ENCODE data around the gene NDUFAF2. TPM values are rescaled to one million over a fixed set of nuclear protein-coding genes. Genes with fewer than 3 reads are reported as not detected.

The NDUFAF2 gene
- total RNA-seq, 1 donor from 2014 or later: 46.0 TPM

DNA sequence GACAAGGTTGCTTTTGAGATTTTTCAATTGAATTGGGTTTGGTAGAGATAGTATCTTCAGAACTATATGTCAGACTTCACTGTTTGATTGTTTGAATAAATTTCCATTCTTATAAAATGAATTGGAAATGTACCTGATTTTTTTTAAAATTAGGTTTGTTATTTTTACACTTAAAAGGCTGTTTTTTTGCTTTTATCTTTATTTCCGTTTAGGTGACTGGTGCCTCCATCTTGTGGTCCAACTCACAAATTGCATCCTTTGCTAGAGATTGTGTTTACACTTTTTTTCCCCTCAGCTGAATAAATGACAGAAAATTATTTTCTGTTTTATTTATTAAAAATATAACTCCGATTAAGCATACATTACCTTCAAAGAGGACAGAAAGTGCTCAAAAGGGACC, 15.6 kb downstream of the NDUFAF2 start:
- H3K9ac ChIP-seq (ENCODE audit: low read length): no peak overlapping the region
- no peaks in the 10 kb centered on the region for H3K9me3 ChIP-seq (ENCODE audit: insufficient read depth, low read depth, low read length)
- no peaks in the 10 kb centered on the region for H3K36me3 ChIP-seq (ENCODE audit: insufficient read depth, low read length)
- peaks cover 16% of the 10 kb centered on the region for H4K20me1 ChIP-seq (ENCODE audit: insufficient read depth, low read length)
- H3K4me3 ChIP-seq (ENCODE audit: insufficient read depth, low read depth, low read length): no peak overlapping the region
- peaks cover 2% of the 10 kb centered on the region for H3K36me3 Mint-ChIP-seq (ENCODE audit: low read depth, unreplicated experiment)
- no peak overlapping the region for H3K4me3 Mint-ChIP-seq (ENCODE audit: unreplicated experiment)
- H3K4me2 ChIP-seq (ENCODE audit: low read length): no peak overlapping the region
- H2AFZ ChIP-seq (ENCODE audit: low read depth, low read length): no peak overlapping the region
- H3K27ac ChIP-seq (ENCODE audit: low read depth, low read length): no peak overlapping the region
- no peaks in the 10 kb centered on the region for H3K4me1 ChIP-seq (ENCODE audit: insufficient read depth, low read length)
- peaks cover 2% of the 10 kb centered on the region for H3K9me3 Mint-ChIP-seq (ENCODE audit: unreplicated experiment)
- H3K4me1 Mint-ChIP-seq (ENCODE audit: low read depth, unreplicated experiment): no peaks in the 10 kb centered on the region
- H3K79me2 ChIP-seq (ENCODE audit: insufficient read depth, low read length): peaks cover 43% of the 10 kb centered on the region
- H3K27ac Mint-ChIP-seq (ENCODE audit: unreplicated experiment): no peak overlapping the region
- no peaks in the 10 kb centered on the region for H3K27me3 ChIP-seq (ENCODE audit: insufficient read depth, low read length)
- no peak for DNase-seq (ENCODE audit: low read depth)
- FAIRE-seq: no peak
- TF ChIP-seq, protein P1, sequence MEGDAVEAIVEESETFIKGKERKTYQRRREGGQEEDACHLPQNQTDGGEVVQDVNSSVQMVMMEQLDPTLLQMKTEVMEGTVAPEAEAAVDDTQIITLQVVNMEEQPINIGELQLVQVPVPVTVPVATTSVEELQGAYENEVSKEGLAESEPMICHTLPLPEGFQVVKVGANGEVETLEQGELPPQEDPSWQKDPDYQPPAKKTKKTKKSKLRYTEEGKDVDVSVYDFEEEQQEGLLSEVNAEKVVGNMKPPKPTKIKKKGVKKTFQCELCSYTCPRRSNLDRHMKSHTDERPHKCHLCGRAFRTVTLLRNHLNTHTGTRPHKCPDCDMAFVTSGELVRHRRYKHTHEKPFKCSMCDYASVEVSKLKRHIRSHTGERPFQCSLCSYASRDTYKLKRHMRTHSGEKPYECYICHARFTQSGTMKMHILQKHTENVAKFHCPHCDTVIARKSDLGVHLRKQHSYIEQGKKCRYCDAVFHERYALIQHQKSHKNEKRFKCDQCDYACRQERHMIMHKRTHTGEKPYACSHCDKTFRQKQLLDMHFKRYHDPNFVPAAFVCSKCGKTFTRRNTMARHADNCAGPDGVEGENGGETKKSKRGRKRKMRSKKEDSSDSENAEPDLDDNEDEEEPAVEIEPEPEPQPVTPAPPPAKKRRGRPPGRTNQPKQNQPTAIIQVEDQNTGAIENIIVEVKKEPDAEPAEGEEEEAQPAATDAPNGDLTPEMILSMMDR (IDR thresholded peaks at IDR 0.05; ENCODE audit: insufficient read depth, low read depth, low read length): peak; percentile 54
- TF ChIP-seq EZH2 (IDR thresholded peaks at IDR 0.05; ENCODE audit: insufficient read depth, low read length): no peak
- H3K27me3 Mint-ChIP-seq (ENCODE audit: low read depth, unreplicated experiment): no peaks in the 10 kb centered on the region

DNA sequence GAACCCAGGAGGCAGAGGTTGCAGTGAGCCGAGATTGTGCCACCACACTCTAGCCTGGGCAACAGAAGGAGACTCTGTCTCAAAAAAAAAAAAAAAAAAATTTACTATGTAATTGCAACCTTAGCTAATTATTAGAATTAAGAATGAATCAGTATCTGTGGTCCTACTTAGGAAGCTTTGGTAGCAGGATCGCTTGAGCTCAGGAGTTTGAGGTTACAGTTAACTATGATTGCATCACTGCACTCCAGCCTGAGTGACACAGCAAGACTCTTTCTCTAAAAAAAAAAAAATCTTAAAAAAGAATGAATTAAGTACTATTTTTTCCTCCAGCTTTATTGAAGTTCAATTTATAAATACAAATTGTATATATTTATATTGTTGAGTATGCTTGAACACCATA, 16.7 kb downstream of the NDUFAF2 start:
- peaks cover 2% of the 10 kb centered on the region for H3K9me3 Mint-ChIP-seq (ENCODE audit: unreplicated experiment)
- H3K36me3 Mint-ChIP-seq (ENCODE audit: low read depth, unreplicated experiment): peaks cover 2% of the 10 kb centered on the region
- peak; percentile 39 for DNase-seq (ENCODE audit: low read depth)

DNA sequence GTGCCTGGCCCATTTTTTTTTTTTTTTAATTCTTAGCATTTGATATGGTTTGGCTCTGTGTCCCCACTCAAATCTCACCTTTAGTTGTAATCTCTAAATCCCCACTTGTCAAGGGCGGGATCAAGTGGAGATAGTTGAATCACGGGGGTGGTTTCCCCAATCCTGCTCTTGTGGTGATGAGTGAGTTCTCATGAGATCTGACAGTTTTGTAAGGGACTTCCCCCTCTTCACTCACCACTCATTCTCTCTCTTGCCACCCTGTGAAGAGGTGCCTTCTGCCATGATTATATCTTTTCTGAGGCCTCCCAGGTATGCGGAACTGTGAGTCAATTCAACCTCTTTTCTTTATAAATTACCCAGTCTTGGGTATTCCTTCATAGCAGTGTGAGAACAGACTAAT, 27.2 kb downstream of the NDUFAF2 start:
- Histone ChIP-seq H3K4me2 (ENCODE audit: low read length) (no peak overlapping the region), H3K27me3 (ENCODE audit: insufficient read depth, low read length) (no peaks in the 10 kb centered on the region), H3K4me3 (ENCODE audit: insufficient read depth, low read depth, low read length) (no peak overlapping the region), H2AFZ (ENCODE audit: low read depth, low read length) (no peak overlapping the region), H4K20me1 (ENCODE audit: insufficient read depth, low read length) (peaks cover 20% of the 10 kb centered on the region), H3K9ac (ENCODE audit: low read length) (no peak overlapping the region), H3K9me3 (ENCODE audit: insufficient read depth, low read depth, low read length) (no peaks in the 10 kb centered on the region), H3K36me3 (ENCODE audit: insufficient read depth, low read length) (no peaks in the 10 kb centered on the region), H3K27ac (ENCODE audit: low read depth, low read length) (no peak overlapping the region), H3K4me1 (ENCODE audit: insufficient read depth, low read length) (no peaks in the 10 kb centered on the region), H3K79me2 (ENCODE audit: insufficient read depth, low read length) (peaks cover 57% of the 10 kb centered on the region)
- H3K27me3 Mint-ChIP-seq (ENCODE audit: low read depth, unreplicated experiment): no peaks in the 10 kb centered on the region
- H3K4me1 Mint-ChIP-seq (ENCODE audit: low read depth, unreplicated experiment): no peaks in the 10 kb centered on the region
- DNase-seq (ENCODE audit: low read depth) (no peak), FAIRE-seq (no peak)
- H3K4me3 Mint-ChIP-seq (ENCODE audit: unreplicated experiment): no peak overlapping the region
- no peaks in the 10 kb centered on the region for H3K36me3 Mint-ChIP-seq (ENCODE audit: low read depth, unreplicated experiment)
- peaks cover 2% of the 10 kb centered on the region for H3K9me3 Mint-ChIP-seq (ENCODE audit: unreplicated experiment)
- H3K27ac Mint-ChIP-seq (ENCODE audit: unreplicated experiment): no peak overlapping the region
- TF ChIP-seq, protein P1 (IDR thresholded peaks at IDR 0.05; ENCODE audit: insufficient read depth, low read depth, low read length): no peak
- TF ChIP-seq EZH2 (IDR thresholded peaks at IDR 0.05; ENCODE audit: insufficient read depth, low read length): no peak

More for the DNA sequence above, 16.7 kb downstream of the NDUFAF2 start:
- Histone ChIP-seq H3K36me3 (ENCODE audit: insufficient read depth, low read length) (no peaks in the 10 kb centered on the region), H3K79me2 (ENCODE audit: insufficient read depth, low read length) (peaks cover 44% of the 10 kb centered on the region), H3K9me3 (ENCODE audit: insufficient read depth, low read depth, low read length) (no peaks in the 10 kb centered on the region), H4K20me1 (ENCODE audit: insufficient read depth, low read length) (peaks cover 10% of the 10 kb centered on the region), H3K9ac (ENCODE audit: low read length) (no peak overlapping the region), H3K4me2 (ENCODE audit: low read length) (no peak overlapping the region), H3K27ac (ENCODE audit: low read depth, low read length) (no peak overlapping the region), H3K4me3 (ENCODE audit: insufficient read depth, low read depth, low read length) (no peak overlapping the region), H3K27me3 (ENCODE audit: insufficient read depth, low read length) (no peaks in the 10 kb centered on the region), H2AFZ (ENCODE audit: low read depth, low read length) (no peak overlapping the region), H3K4me1 (ENCODE audit: insufficient read depth, low read length) (no peaks in the 10 kb centered on the region)
- TF ChIP-seq, protein P1 (IDR thresholded peaks at IDR 0.05; ENCODE audit: insufficient read depth, low read depth, low read length): no peak
- TF ChIP-seq EZH2 (IDR thresholded peaks at IDR 0.05; ENCODE audit: insufficient read depth, low read length): no peak
- Mint-ChIP-seq H3K27ac (ENCODE audit: unreplicated experiment) (no peak overlapping the region), H3K4me3 (ENCODE audit: unreplicated experiment) (no peak overlapping the region), H3K27me3 (ENCODE audit: low read depth, unreplicated experiment) (no peaks in the 10 kb centered on the region), H3K4me1 (ENCODE audit: low read depth, unreplicated experiment) (no peaks in the 10 kb centered on the region)
- FAIRE-seq: no peak
